Neural cell (in vitro differentiated cells): Measurements from ENCODE around the gene ESR2. TPM values are rescaled to one million over a fixed set of nuclear protein-coding genes. Genes with fewer than 3 reads are reported as not detected.

Experiments
- H2AFZ ChIP-seq: fragments of 200-600, 300-800 bp; sonication (generic), shearing (Covaris generic); 2 replicates; pipeline ENCODE4 v1.6.0; 2014; ENCODE audit warnings: low read depth, mild to moderate bottlenecking, antibody characterized with exemption, low read length, moderate library complexity
- H3F3A ChIP-seq: fragments of 200-600 bp; shearing (Covaris generic); 2 replicates; pipeline ENCODE4 v1.6.1; 2016; ENCODE audit warnings: mild to moderate bottlenecking, moderate library complexity, mixed read lengths, antibody characterized with exemption, low read length; ENCODE audit not compliant: insufficient read depth, poor library complexity, severe bottlenecking
- H3K27ac ChIP-seq: fragments of 200-600, 300-800 bp; sonication (generic), shearing (Covaris generic); 2 replicates; pipeline ENCODE4 v1.5.1; 2014; ENCODE audit warnings: mild to moderate bottlenecking, low read length, moderate library complexity
- H3K27me3 ChIP-seq: fragments of 300-800, 200-600 bp; sonication (generic), shearing (Covaris generic); 2 replicates; pipeline ENCODE4 v1.6.0; 2014; ENCODE audit warnings: mild to moderate bottlenecking, low read depth, low read length, moderate library complexity; ENCODE audit not compliant: insufficient read depth
- H3K36me3 ChIP-seq: fragments of 300-800, 200-600 bp; sonication (generic), shearing (Covaris generic); 2 replicates; pipeline ENCODE4 v1.5.1; 2014; ENCODE audit warnings: mild to moderate bottlenecking, antibody characterized with exemption, low read length, moderate library complexity; ENCODE audit not compliant: insufficient read depth
- H3K4me2 ChIP-seq: fragments of 300-800, 200-600 bp; sonication (generic), shearing (Covaris generic); 2 replicates; pipeline ENCODE4 v1.6.0; 2014; ENCODE audit warnings: mild to moderate bottlenecking, low read length
- H3K4me3 ChIP-seq: fragments of 300-800, 200-600 bp; sonication (generic), shearing (Covaris generic); 2 replicates; pipeline ENCODE4 v1.5.1; 2014; ENCODE audit warnings: mild to moderate bottlenecking, low read length, moderate library complexity
- H3K79me2 ChIP-seq: fragments of 200-600 bp; shearing (Covaris generic); replicated peaks from 2 replicates; pipeline ENCODE4 v1.6.0; 2014; ENCODE audit warnings: mild to moderate bottlenecking, low read length, moderate library complexity; ENCODE audit not compliant: insufficient read depth
- H3K9ac ChIP-seq: fragments of 300-800, 200-600 bp; sonication (generic), shearing (Covaris generic); 2 replicates; pipeline ENCODE4 v1.6.1; 2016; ENCODE audit warnings: mild to moderate bottlenecking, low read length, mixed read lengths
- H3K9me2 ChIP-seq: fragments of 200-600 bp; shearing (Covaris generic); 2 replicates; pipeline ENCODE4 v1.6.1; 2016; ENCODE audit warnings: mild to moderate bottlenecking, low read length, mixed read lengths; ENCODE audit not compliant: insufficient read depth
- H3K9me3 ChIP-seq: fragments of 200-600, 300-800 bp; sonication (generic), shearing (Covaris generic); 2 replicates; pipeline ENCODE4 v1.6.1; 2016; ENCODE audit warnings: mild to moderate bottlenecking, mixed run types, low read length, moderate library complexity, mixed read lengths
- H4K20me1 ChIP-seq: fragments of 200-600 bp; shearing (Covaris generic); 2 replicates; pipeline ENCODE4 v1.6.1; 2016; ENCODE audit warnings: mild to moderate bottlenecking, mixed run types; ENCODE audit not compliant: insufficient read depth
- CTCF ChIP-seq: fragments of 450-650 bp; IDR thresholded peaks from 2 replicates; pipeline ENCODE4 v1.5.1; 2014; ENCODE audit warnings: antibody characterized with exemption, mild to moderate bottlenecking, moderate library complexity; ENCODE audit not compliant: poor library complexity, severe bottlenecking
- EP300 ChIP-seq: fragments of 450-650 bp; conservative IDR thresholded peaks from 2 replicates; pipeline ENCODE4 v1.6.1; 2014; ENCODE audit warnings: antibody characterized with exemption, mild to moderate bottlenecking, moderate library complexity; ENCODE audit not compliant: poor library complexity, severe bottlenecking
- MXI1 ChIP-seq: fragments of 450-650 bp; conservative IDR thresholded peaks from 2 replicates; pipeline ENCODE4 v1.6.1; 2014; ENCODE audit warnings: antibody characterized with exemption, mild to moderate bottlenecking; ENCODE audit not compliant: poor library complexity, severe bottlenecking
- RAD21 ChIP-seq: fragments of 450-650 bp; conservative IDR thresholded peaks from 2 replicates; pipeline ENCODE4 v1.6.1; 2014; ENCODE audit warnings: antibody characterized with exemption, mild to moderate bottlenecking, moderate library complexity
- REST ChIP-seq: IDR thresholded peaks from 2 replicates; pipeline ENCODE4 v1.6.1; 2012; ENCODE audit warnings: borderline replicate concordance
- SMC3 ChIP-seq: fragments of 450-650 bp; conservative IDR thresholded peaks from 2 replicates; pipeline ENCODE4 v1.6.1; 2014; ENCODE audit warnings: antibody characterized with exemption, mild to moderate bottlenecking, moderate library complexity; ENCODE audit not compliant: poor library complexity
- TAF1 ChIP-seq: IDR thresholded peaks from 2 replicates; pipeline ENCODE4 v1.6.1; 2012; ENCODE audit warnings: low read depth
- polyA plus RNA-seq: library from polyadenylated mRNA; depleted of rRNA; stranded (reverse); fragments of >200 nt; gene quantifications from 2 replicates; pipeline ENCODE4 v1.2.3, GENCODE V29; 2014

The ESR2 gene
- polyA plus RNA-seq, 1 donor from 2014 or later, result 0.35 TPM

GRCh38 chr14:64137657-64138290 is 156.4 kb downstream of the ESR2 start:
- no peaks in the 10 kb centered on the region for H4K20me1 ChIP-seq
- no peaks in the 10 kb centered on the region for H3K79me2 ChIP-seq
- no peaks in the 10 kb centered on the region for H3K36me3 ChIP-seq
- H3K27ac ChIP-seq, result no peak overlapping the region
- H3K27me3 ChIP-seq, result no peaks in the 10 kb centered on the region
- no peaks in the 10 kb centered on the region for H3K9me3 ChIP-seq
- no peak overlapping the region for H3K4me3 ChIP-seq
- no peak overlapping the region for H3K9ac ChIP-seq
- peak; percentile 27 for TF ChIP-seq SMC3
- TF ChIP-seq RAD21, result no peak
- no peaks in the 10 kb centered on the region for H3K9me2 ChIP-seq
- no peak overlapping the region for H3K4me2 ChIP-seq
- H3F3A ChIP-seq, result no peaks in the 10 kb centered on the region
- H2AFZ ChIP-seq, result no peak overlapping the region

- Histone ChIP-seq H3K27me3 (no peaks in the 10 kb centered on the region), H3F3A (no peaks in the 10 kb centered on the region), H3K9ac (no peak overlapping the region), H3K4me3 (no peak overlapping the region), H3K9me2 (no peaks in the 10 kb centered on the region), H3K9me3 (no peaks in the 10 kb centered on the region), H4K20me1 (no peaks in the 10 kb centered on the region), H3K27ac (no peak overlapping the region), H3K36me3 (no peaks in the 10 kb centered on the region), H2AFZ (no peak overlapping the region), H3K79me2 (no peaks in the 10 kb centered on the region), H3K4me2 (no peak overlapping the region)
- no peak for TF ChIP-seq RAD21
- no peak for TF ChIP-seq CTCF
- no peak for TF ChIP-seq REST
Measured at GRCh38 chr14:64126548-64126947, 167.6 kb downstream of the ESR2 start.

GRCh38 chr14:64125270-64125669 is 168.9 kb downstream of the ESR2 start:
- H2AFZ ChIP-seq, result no peak overlapping the region
- no peak overlapping the region for H3K4me2 ChIP-seq
- no peaks in the 10 kb centered on the region for H3K9me2 ChIP-seq
- no peak overlapping the region for H3K27ac ChIP-seq
- H3K4me3 ChIP-seq, result no peak overlapping the region
- no peak overlapping the region for H3K9ac ChIP-seq
- no peaks in the 10 kb centered on the region for H3K9me3 ChIP-seq
- no peaks in the 10 kb centered on the region for H3K36me3 ChIP-seq
- H3K27me3 ChIP-seq, result no peaks in the 10 kb centered on the region
- no peak for TF ChIP-seq REST
- no peak for TF ChIP-seq MXI1
- no peak for TF ChIP-seq TAF1
- TF ChIP-seq RAD21, result no peak
- no peak for TF ChIP-seq EP300
- TF ChIP-seq SMC3, result no peak
- no peaks in the 10 kb centered on the region for H4K20me1 ChIP-seq
- no peaks in the 10 kb centered on the region for H3F3A ChIP-seq
- H3K79me2 ChIP-seq, result no peaks in the 10 kb centered on the region
